Astrocyte (in vitro differentiated cells and primary cell): ENCODE data around the gene MRPS25. TPM values are rescaled to one million over a fixed set of nuclear protein-coding genes. Genes with fewer than 3 reads are reported as not detected.

Experiments
- DNase-seq: peaks from one replicate; pipeline ENCODE4 v3.0.0-alpha.2; 2010; ENCODE audit warnings: low read depth
- FAIRE-seq: peaks from 2 replicates; lab custom pipeline; 2011; peaks lifted over from hg19 to GRCh38; lab: Jason Lieb, UNC
- H2AFZ ChIP-seq: 2 replicates; pipeline ENCODE4 v1.6.0; 2012; ENCODE audit warnings: low read depth, low read length, inconsistent platforms
- H3K27ac ChIP-seq: 2 replicates; pipeline ENCODE4 v1.5.1; 2011; ENCODE audit warnings: low read depth, low read length, inconsistent platforms
- H3K27me3 ChIP-seq: 2 replicates; pipeline ENCODE4 v1.6.0; 2011; ENCODE audit warnings: low read length, inconsistent platforms; ENCODE audit not compliant: insufficient read depth
- H3K36me3 ChIP-seq: 2 replicates; pipeline ENCODE4 v1.5.1; 2011; ENCODE audit warnings: low read length, inconsistent platforms; ENCODE audit not compliant: insufficient read depth
- H3K4me1 ChIP-seq: 2 replicates; pipeline ENCODE4 v1.5.1; 2011; ENCODE audit warnings: low read length, inconsistent platforms; ENCODE audit not compliant: insufficient read depth
- H3K4me2 ChIP-seq: 2 replicates; pipeline ENCODE4 v1.6.0; 2012; ENCODE audit warnings: low read length, inconsistent platforms
- H3K4me3 ChIP-seq: 2 replicates; pipeline ENCODE4 v1.5.1; 2011; ENCODE audit warnings: low read depth, mild to moderate bottlenecking, low read length, inconsistent platforms; ENCODE audit not compliant: insufficient read depth
- H3K79me2 ChIP-seq: 2 replicates; pipeline ENCODE4 v1.6.0; 2012; ENCODE audit warnings: mild to moderate bottlenecking, low read length, inconsistent platforms; ENCODE audit not compliant: insufficient read depth
- H3K9ac ChIP-seq: 2 replicates; pipeline ENCODE4 v1.6.0; 2012; ENCODE audit warnings: mild to moderate bottlenecking, low read length, inconsistent platforms
- H3K9me3 ChIP-seq: 2 replicates; pipeline ENCODE4 v1.5.1; 2012; ENCODE audit warnings: low read depth, mild to moderate bottlenecking, low read length, inconsistent platforms; ENCODE audit not compliant: insufficient read depth
- H4K20me1 ChIP-seq: 2 replicates; pipeline ENCODE4 v1.6.0; 2012; ENCODE audit warnings: low read length, inconsistent platforms; ENCODE audit not compliant: insufficient read depth
- H3K27ac Mint-ChIP-seq: one replicate; pipeline ENCODE4 v1.8.0; 2021; ENCODE audit warnings: mild to moderate bottlenecking, mixed read lengths; ENCODE audit not compliant: unreplicated experiment
- H3K27me3 Mint-ChIP-seq: one replicate; pipeline ENCODE4 v1.8.0; 2021; ENCODE audit warnings: low read depth, mixed read lengths; ENCODE audit not compliant: unreplicated experiment
- H3K36me3 Mint-ChIP-seq: one replicate; pipeline ENCODE4 v1.8.0; 2021; ENCODE audit warnings: low read depth, mixed read lengths; ENCODE audit not compliant: unreplicated experiment
- H3K4me1 Mint-ChIP-seq: one replicate; pipeline ENCODE4 v1.8.0; 2021; ENCODE audit warnings: low read depth, mixed read lengths; ENCODE audit not compliant: unreplicated experiment
- H3K4me3 Mint-ChIP-seq: one replicate; pipeline ENCODE4 v1.8.0; 2021; ENCODE audit warnings: mild to moderate bottlenecking, moderate library complexity, mixed read lengths; ENCODE audit not compliant: unreplicated experiment
- H3K9me3 Mint-ChIP-seq: one replicate; pipeline ENCODE4 v1.8.0; 2021; ENCODE audit warnings: mild to moderate bottlenecking, mixed read lengths; ENCODE audit not compliant: unreplicated experiment
- CTCF ChIP-seq: IDR thresholded peaks from 2 replicates; pipeline ENCODE4 v1.5.1; 2011; ENCODE audit warnings: low read depth, mild to moderate bottlenecking, inconsistent platforms, low read length, moderate library complexity; ENCODE audit not compliant: insufficient read depth
- EZH2 ChIP-seq: IDR thresholded peaks from 2 replicates; pipeline ENCODE4 v1.6.1; 2012; ENCODE audit warnings: mild to moderate bottlenecking, low read length, inconsistent platforms; ENCODE audit not compliant: insufficient read depth
- total RNA-seq: library from RNA; stranded (reverse); gene quantifications from 2 replicates; pipeline ENCODE4 v1.2.1, GENCODE V29; 2021

Gene MRPS25
- total RNA-seq, 1 donor from 2014 or later = 38.9 TPM

GRCh38 chr3:15096046-15096445 lies 30.9 kb upstream of the MRPS25 start:
- no peak for DNase-seq
- Mint-ChIP-seq H3K27ac (no peak overlapping the region), H3K4me3 (no peak overlapping the region), H3K9me3 (no peaks in the 10 kb centered on the region), H3K27me3 (no peaks in the 10 kb centered on the region), H3K36me3 (peaks cover 2% of the 10 kb centered on the region), H3K4me1 (peaks cover 3% of the 10 kb centered on the region)
- no peak overlapping the region for H3K4me3 ChIP-seq
- TF ChIP-seq EZH2 (no peak), CTCF (no peak)
- H3K4me1 ChIP-seq = peaks cover 15% of the 10 kb centered on the region
- H3K9ac ChIP-seq = no peak overlapping the region
- H4K20me1 ChIP-seq = peaks cover 11% of the 10 kb centered on the region
- FAIRE-seq = no peak
- H3K4me2 ChIP-seq = no peak overlapping the region
- H3K27me3 ChIP-seq = no peaks in the 10 kb centered on the region
- no peak overlapping the region for H2AFZ ChIP-seq
- H3K27ac ChIP-seq = no peak overlapping the region
- H3K79me2 ChIP-seq = peaks cover 30% of the 10 kb centered on the region
- peaks cover 20% of the 10 kb centered on the region for H3K36me3 ChIP-seq
- H3K9me3 ChIP-seq = no peaks in the 10 kb centered on the region

GRCh38 chr3:15094187-15094875 lies 29.2 kb upstream of the MRPS25 start:
- H3K27me3 Mint-ChIP-seq = no peaks in the 10 kb centered on the region
- Histone ChIP-seq H2AFZ (no peak overlapping the region), H3K9me3 (no peaks in the 10 kb centered on the region), H3K4me1 (peaks cover 9% of the 10 kb centered on the region), H3K4me3 (no peak overlapping the region), H4K20me1 (peaks cover 11% of the 10 kb centered on the region), H3K4me2 (no peak overlapping the region), H3K36me3 (peaks cover 26% of the 10 kb centered on the region), H3K9ac (no peak overlapping the region), H3K79me2 (peaks cover 30% of the 10 kb centered on the region), H3K27me3 (no peaks in the 10 kb centered on the region), H3K27ac (no peak overlapping the region)
- FAIRE-seq = no peak
- H3K9me3 Mint-ChIP-seq = no peaks in the 10 kb centered on the region
- no peak overlapping the region for H3K4me3 Mint-ChIP-seq
- TF ChIP-seq CTCF = no peak
- no peak for TF ChIP-seq EZH2
- no peak overlapping the region for H3K27ac Mint-ChIP-seq
- H3K36me3 Mint-ChIP-seq = peaks cover 2% of the 10 kb centered on the region
- DNase-seq = no peak
- peaks cover 3% of the 10 kb centered on the region for H3K4me1 Mint-ChIP-seq

- peaks cover 2% of the 10 kb centered on the region for H3K36me3 Mint-ChIP-seq
- H3K36me3 ChIP-seq = peaks cover 32% of the 10 kb centered on the region
- peaks cover 2% of the 10 kb centered on the region for H3K4me1 ChIP-seq
- no peaks in the 10 kb centered on the region for H3K27me3 Mint-ChIP-seq
- H3K4me3 Mint-ChIP-seq = no peak overlapping the region
- H4K20me1 ChIP-seq = peaks cover 6% of the 10 kb centered on the region
- H3K4me2 ChIP-seq = no peak overlapping the region
- no peak overlapping the region for H3K27ac Mint-ChIP-seq
- DNase-seq = no peak
- H3K4me3 ChIP-seq = no peak overlapping the region
- no peaks in the 10 kb centered on the region for H3K4me1 Mint-ChIP-seq
- no peak overlapping the region for H3K9ac ChIP-seq
- FAIRE-seq = no peak
- H3K27me3 ChIP-seq = no peaks in the 10 kb centered on the region
- no peak overlapping the region for H3K27ac ChIP-seq
- peaks cover 18% of the 10 kb centered on the region for H3K79me2 ChIP-seq
- H3K9me3 ChIP-seq = no peaks in the 10 kb centered on the region
- no peaks in the 10 kb centered on the region for H3K9me3 Mint-ChIP-seq
- H2AFZ ChIP-seq = no peak overlapping the region
- TF ChIP-seq CTCF (no peak), EZH2 (no peak)
These were observed 27.6 kb upstream of the MRPS25 start for GRCh38 chr3:15092686-15093085.
